ENCODE measurements around the gene SLC29A1.

SLC29A1 gene

GRCh38 chr6:44219053-44219814, 4.2 kb upstream of the SLC29A1 start:
- Histone ChIP-seq H3K4me3 (ENCODE audit: low read length in 2 of 2) (peak overlapping the region; percentile 71 to 72), H4K8ac (ENCODE audit: low read depth, low read length) (no peak overlapping the region), H3K27ac (replicated peaks; ENCODE audit: low read length) (peak overlapping the region; percentile 90), H3K9me3 (replicated peaks in 1 of 2; ENCODE audit: control insufficient read depth in 2 of 2, insufficient read depth in 1 of 2, low read depth in 1 of 2, low read length in 2 of 2) (no peaks in the 10 kb centered on the region), H2AFZ (ENCODE audit: low read length) (peak overlapping the region; percentile 99), H3K23ac (ENCODE audit: low read depth, low read length, poor library complexity) (peak overlapping the region; percentile 87), H3K4ac (ENCODE audit: low read length) (no peak overlapping the region), H2BK12ac (ENCODE audit: low read length) (no peak overlapping the region), H3K14ac (ENCODE audit: low read length) (no peak overlapping the region), H3K79me1 (ENCODE audit: low read depth, low read length) (peaks cover 4% of the 10 kb centered on the region), H3K4me2 (ENCODE audit: insufficient read depth, low read length, poor library complexity, severe bottlenecking) (peak overlapping the region; percentile 65), H2BK120ac (ENCODE audit: low read depth, low read length) (no peak overlapping the region), H2BK15ac (ENCODE audit: low read length) (peak overlapping the region; percentile 32), H3K9ac (ENCODE audit: low read depth, low read length, poor library complexity) (peak overlapping the region; percentile 75), H3K36me3 (replicated peaks in 1 of 2; ENCODE audit: control insufficient read depth in 2 of 2, insufficient read depth in 2 of 2, low read length in 2 of 2) (no peaks in the 10 kb centered on the region), H2BK5ac (ENCODE audit: low read length) (peak overlapping the region; percentile 91), H2AK5ac (ENCODE audit: low read depth, low read length) (no peak overlapping the region), H3K4me1 (ENCODE audit: control insufficient read depth in 2 of 2, insufficient read depth in 1 of 2, low read depth in 1 of 2, low read length in 2 of 2) (peaks cover 38 to 42% of the 10 kb centered on the region in 2 donors), H3K27me3 (ENCODE audit: control insufficient read depth in 3 of 3, insufficient read depth in 3 of 3, low read depth in 1 of 3, low read length in 3 of 3) (no peaks in the 10 kb centered on the region), H4K91ac (ENCODE audit: low read depth, low read length, poor library complexity) (peak overlapping the region; percentile 39), H3K18ac (ENCODE audit: low read length) (peak overlapping the region; percentile 97)
- DNase-seq (ENCODE audit: low spot score) = peak; percentile 81
- no CpG with 5 or more reads among the region's 45 CpGs for WGBS, 2 donors (ENCODE audit: extremely low coverage in 2 of 2, insufficient read length in 2 of 2, insufficient replicate concordance in 1 of 2)

DNA sequence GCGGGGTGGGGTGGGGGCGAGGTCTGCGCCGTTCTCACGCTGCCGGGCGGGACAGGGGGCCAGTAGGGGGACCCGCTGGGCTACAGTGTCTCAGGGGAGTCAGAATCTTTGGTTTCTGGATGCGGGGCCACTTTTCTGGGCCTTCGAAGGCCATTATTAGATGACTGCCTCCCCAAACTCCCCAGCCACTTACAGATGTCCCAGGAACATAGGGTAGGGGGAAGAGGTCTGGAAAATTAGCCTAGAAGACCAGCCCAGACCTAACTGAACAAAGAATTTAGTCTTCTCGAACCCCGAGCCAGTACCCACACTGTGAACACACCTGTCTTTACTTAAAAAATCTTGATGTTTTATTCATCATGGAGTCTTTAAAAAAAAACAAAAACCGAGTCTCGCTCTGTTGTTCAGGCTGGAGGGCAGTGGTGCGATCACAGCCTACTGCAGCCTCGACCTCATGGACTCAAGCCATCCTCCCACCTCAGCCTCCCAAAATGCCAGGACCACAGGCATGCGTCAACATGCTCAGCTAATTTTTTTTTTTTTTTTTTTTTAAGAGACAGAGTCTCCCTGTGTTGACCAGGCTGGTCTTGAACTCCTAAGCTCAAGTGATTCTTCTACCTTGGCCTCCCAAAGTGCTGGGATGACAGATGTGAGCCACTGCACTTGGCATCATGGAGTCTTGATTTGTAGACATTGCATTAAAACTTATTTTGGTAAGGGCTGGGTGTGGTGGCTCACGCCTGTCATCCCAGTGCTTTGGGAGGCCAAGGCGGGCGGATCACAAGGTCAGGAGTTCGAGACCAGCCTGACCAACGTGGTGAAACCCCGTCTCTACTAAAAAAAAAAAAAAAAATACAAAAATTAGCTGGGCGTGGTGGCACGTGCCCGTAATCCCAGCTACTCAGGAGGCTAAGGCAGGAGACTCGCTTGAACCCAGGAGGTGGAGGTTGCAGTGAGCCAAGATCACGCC, 3.3 kb upstream of the SLC29A1 start:
- no peaks in the 10 kb centered on the region for H3K27me3 ChIP-seq (ENCODE audit: control insufficient read depth in 3 of 3, insufficient read depth in 3 of 3, low read depth in 1 of 3, low read length in 3 of 3)
- peak overlapping the region; percentile 8 to 71 for H3K4me3 ChIP-seq (ENCODE audit: low read length in 2 of 2)
- H2BK15ac ChIP-seq (ENCODE audit: low read length) = no peak overlapping the region
- no peak overlapping the region for H4K91ac ChIP-seq (ENCODE audit: low read depth, low read length, poor library complexity)
- no CpG with 5 or more reads among the region's 28 CpGs for WGBS, 2 donors (ENCODE audit: extremely low coverage in 2 of 2, insufficient read length in 2 of 2, insufficient replicate concordance in 1 of 2)
- no peak overlapping the region for H3K14ac ChIP-seq (ENCODE audit: low read length)
- H2AK5ac ChIP-seq (ENCODE audit: low read depth, low read length) = no peak overlapping the region
- no peak overlapping the region for H3K4ac ChIP-seq (ENCODE audit: low read length)
- no peak overlapping the region for H2BK12ac ChIP-seq (ENCODE audit: low read length)
- peaks cover 46 to 51% of the 10 kb centered on the region in 2 donors for H3K4me1 ChIP-seq (ENCODE audit: control insufficient read depth in 2 of 2, insufficient read depth in 1 of 2, low read depth in 1 of 2, low read length in 2 of 2)
- no peaks in the 10 kb centered on the region for H3K9me3 ChIP-seq (replicated peaks in 1 of 2; ENCODE audit: control insufficient read depth in 2 of 2, insufficient read depth in 1 of 2, low read depth in 1 of 2, low read length in 2 of 2)
- H3K18ac ChIP-seq (ENCODE audit: low read length) = no peak overlapping the region
- H3K79me1 ChIP-seq (ENCODE audit: low read depth, low read length) = peaks cover 8% of the 10 kb centered on the region
- H2AFZ ChIP-seq (ENCODE audit: low read length) = peak overlapping the region; percentile 99
- no peak for DNase-seq (ENCODE audit: low spot score)
- H3K36me3 ChIP-seq (replicated peaks in 1 of 2; ENCODE audit: control insufficient read depth in 2 of 2, insufficient read depth in 2 of 2, low read length in 2 of 2) = no peaks in the 10 kb centered on the region
- no peak overlapping the region for H3K23ac ChIP-seq (ENCODE audit: low read depth, low read length, poor library complexity)
- no peak overlapping the region for H4K8ac ChIP-seq (ENCODE audit: low read depth, low read length)
- peak overlapping the region; percentile 91 for H2BK5ac ChIP-seq (ENCODE audit: low read length)
- H3K9ac ChIP-seq (ENCODE audit: low read depth, low read length, poor library complexity) = no peak overlapping the region
- peak overlapping the region; percentile 90 for H3K27ac ChIP-seq (replicated peaks; ENCODE audit: low read length)
- no peak overlapping the region for H2BK120ac ChIP-seq (ENCODE audit: low read depth, low read length)
- peak overlapping the region; percentile 47 for H3K4me2 ChIP-seq (ENCODE audit: insufficient read depth, low read length, poor library complexity, severe bottlenecking)

DNA sequence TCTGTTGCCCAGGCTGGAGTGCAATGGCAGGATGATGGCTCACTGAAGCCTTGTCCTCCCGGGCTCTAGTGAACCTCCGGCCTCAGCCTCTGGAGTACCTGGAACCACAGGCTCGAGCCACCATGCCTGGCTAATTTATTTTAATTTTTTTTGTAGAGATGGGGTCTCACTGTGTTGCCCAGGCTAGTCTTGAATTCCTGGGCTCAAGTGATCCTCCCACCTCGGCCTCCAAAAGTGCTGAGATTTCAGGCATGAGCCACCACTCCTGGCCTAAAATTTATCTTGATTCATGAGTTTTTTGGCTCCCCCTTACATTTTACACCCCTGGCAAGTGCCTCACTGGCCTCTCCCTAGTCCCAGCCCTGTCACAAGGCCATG, 2.5 kb upstream of the SLC29A1 start:
- no peak overlapping the region for H2BK5ac ChIP-seq (ENCODE audit: low read length)
- no peaks in the 10 kb centered on the region for H3K36me3 ChIP-seq (replicated peaks in 1 of 2; ENCODE audit: control insufficient read depth in 2 of 2, insufficient read depth in 2 of 2, low read length in 2 of 2)
- no CpG with 5 or more reads among the region's 4 CpGs for WGBS, 2 donors (ENCODE audit: extremely low coverage in 2 of 2, insufficient read length in 2 of 2, insufficient replicate concordance in 1 of 2)
- no peak overlapping the region for H4K91ac ChIP-seq (ENCODE audit: low read depth, low read length, poor library complexity)
- no peak overlapping the region for H3K4me3 ChIP-seq (ENCODE audit: low read length in 2 of 2)
- peak overlapping the region; percentile 29 for H3K18ac ChIP-seq (ENCODE audit: low read length)
- peak overlapping the region; percentile 52 for H2BK15ac ChIP-seq (ENCODE audit: low read length)
- no peak overlapping the region for H3K4me2 ChIP-seq (ENCODE audit: insufficient read depth, low read length, poor library complexity, severe bottlenecking)
- H3K27ac ChIP-seq (replicated peaks; ENCODE audit: low read length) = peak overlapping the region; percentile 35
- no peak overlapping the region for H2AK5ac ChIP-seq (ENCODE audit: low read depth, low read length)
- peaks cover 0 to 2% (median 0%) of the 10 kb centered on the region in 3 experiments for H3K27me3 ChIP-seq (ENCODE audit: control insufficient read depth in 3 of 3, insufficient read depth in 3 of 3, low read depth in 1 of 3, low read length in 3 of 3)
- H3K9me3 ChIP-seq (replicated peaks in 1 of 2; ENCODE audit: control insufficient read depth in 2 of 2, insufficient read depth in 1 of 2, low read depth in 1 of 2, low read length in 2 of 2) = no peaks in the 10 kb centered on the region
- H3K14ac ChIP-seq (ENCODE audit: low read length) = no peak overlapping the region
- H3K23ac ChIP-seq (ENCODE audit: low read depth, low read length, poor library complexity) = no peak overlapping the region
- no peak overlapping the region for H3K9ac ChIP-seq (ENCODE audit: low read depth, low read length, poor library complexity)
- peaks cover 8% of the 10 kb centered on the region for H3K79me1 ChIP-seq (ENCODE audit: low read depth, low read length)
- H2BK120ac ChIP-seq (ENCODE audit: low read depth, low read length) = no peak overlapping the region
- peak overlapping the region; percentile 78 for H2BK12ac ChIP-seq (ENCODE audit: low read length)
- H3K4ac ChIP-seq (ENCODE audit: low read length) = no peak overlapping the region
- H3K4me1 ChIP-seq (ENCODE audit: control insufficient read depth in 2 of 2, insufficient read depth in 1 of 2, low read depth in 1 of 2, low read length in 2 of 2) = peaks cover 50 to 55% of the 10 kb centered on the region in 2 donors
- no peak for DNase-seq (ENCODE audit: low spot score)
- no peak overlapping the region for H2AFZ ChIP-seq (ENCODE audit: low read length)
- no peak overlapping the region for H4K8ac ChIP-seq (ENCODE audit: low read depth, low read length)

Data from neuronal stem cell (in vitro differentiated cells).